Lower lobe of right lung (tissue), 2 donors: Measurements from ENCODE around the gene TOR2A. TPM values are rescaled to one million over a fixed set of nuclear protein-coding genes. Genes with fewer than 3 reads are reported as not detected.

ENCODE experiments used
- ATAC-seq, 2 donors: fragments of 200-7000 bp; cut with Tn5 transposase; one replicate each; pipeline ENCODE4 v1.9.1; 2020 to 2022; ENCODE audit warnings: mild to moderate bottlenecking in 2 of 2, moderate library complexity in 2 of 2
- DNase-seq: peaks from one replicate; pipeline ENCODE4 v3.0.0-alpha.2; 2020
- H3K27ac ChIP-seq: fragments of 200-600 bp; one replicate; pipeline ENCODE4 v1.8.0; 2022
- H3K27me3 ChIP-seq: fragments of 200-600 bp; one replicate; pipeline ENCODE4 v1.8.0; 2022; ENCODE audit warnings: low read depth
- H3K36me3 ChIP-seq: fragments of 200-600 bp; one replicate; pipeline ENCODE4 v1.8.0; 2022; ENCODE audit warnings: mild to moderate bottlenecking
- H3K4me1 ChIP-seq: fragments of 200-600 bp; one replicate; pipeline ENCODE4 v1.8.0; 2022
- H3K4me3 ChIP-seq: fragments of 200-600 bp; one replicate; pipeline ENCODE4 v1.8.0; 2022; ENCODE audit warnings: mild to moderate bottlenecking
- H3K9me3 ChIP-seq: fragments of 200-600 bp; one replicate; pipeline ENCODE4 v1.8.0; 2022
- intact Hi-C: fragments of 100-400 bp; cut with DNase I; formaldehyde crosslinking; loops from one replicate; pipeline ENCODE4 v1.11.0; 2022
- total RNA-seq: library from RNA; stranded (reverse); fragmentation: NEBNext Ultra II Directional; extraction: Animal tissue kit (Norgen Biotek cat#: 25700); gene quantifications from one replicate; pipeline ENCODE4 v1.2.1, GENCODE V29; 2021
- TF ChIP-seq, protein P1 (sequence below): fragments of 200-600 bp; IDR thresholded peaks from one replicate; pipeline ENCODE4 v1.8.0; 2022; ENCODE audit warnings: antibody characterized with exemption, mild to moderate bottlenecking
- donor health status: DM: no; HTN: yes; CAD: no; lungs with severe emphysema.

Gene TOR2A
- total RNA-seq, 1 donor from 2014 or later: 16.5 TPM

DNA sequence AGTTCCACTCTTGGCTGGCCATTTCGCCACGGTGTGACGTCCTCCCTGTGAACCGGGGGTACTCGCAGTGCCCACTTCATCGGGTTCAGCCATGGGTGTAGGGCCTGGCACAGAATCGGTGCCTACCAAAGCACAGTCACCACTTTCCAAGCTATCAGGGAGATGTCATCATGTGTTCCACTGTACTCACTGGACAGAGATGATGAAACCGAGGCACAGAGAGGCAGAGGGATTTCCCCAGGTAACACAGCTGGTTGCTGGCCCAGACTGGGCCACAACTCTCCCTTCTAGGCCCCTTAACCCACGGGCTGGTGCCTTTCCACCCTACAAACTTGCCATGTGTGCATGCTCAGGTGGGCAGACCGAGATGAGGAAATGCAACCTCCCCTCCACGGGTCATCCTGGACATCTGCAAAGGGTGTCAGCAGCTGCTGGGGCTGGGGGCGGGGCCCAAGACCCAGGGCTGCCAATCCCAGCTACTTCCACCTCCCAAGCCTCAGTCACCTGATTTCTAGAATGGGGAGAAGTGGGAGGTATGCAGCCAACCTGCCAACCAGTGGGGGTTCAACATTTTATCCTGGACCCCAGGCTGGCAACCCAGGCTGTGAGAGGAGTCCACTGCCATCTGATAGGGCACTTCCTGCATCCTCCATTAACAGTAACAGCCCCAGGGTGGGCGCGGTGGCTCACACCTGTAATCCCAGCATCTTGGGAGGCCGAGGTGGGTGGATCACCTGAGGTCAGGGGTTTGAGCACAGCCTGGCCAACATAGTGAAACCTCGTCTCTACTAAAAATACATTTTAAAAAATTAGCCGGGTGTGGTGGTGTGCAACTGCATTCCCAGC lies 44.3 kb upstream of the TOR2A start:
- ATAC-seq: peak; percentile 30 to 54

DNA sequence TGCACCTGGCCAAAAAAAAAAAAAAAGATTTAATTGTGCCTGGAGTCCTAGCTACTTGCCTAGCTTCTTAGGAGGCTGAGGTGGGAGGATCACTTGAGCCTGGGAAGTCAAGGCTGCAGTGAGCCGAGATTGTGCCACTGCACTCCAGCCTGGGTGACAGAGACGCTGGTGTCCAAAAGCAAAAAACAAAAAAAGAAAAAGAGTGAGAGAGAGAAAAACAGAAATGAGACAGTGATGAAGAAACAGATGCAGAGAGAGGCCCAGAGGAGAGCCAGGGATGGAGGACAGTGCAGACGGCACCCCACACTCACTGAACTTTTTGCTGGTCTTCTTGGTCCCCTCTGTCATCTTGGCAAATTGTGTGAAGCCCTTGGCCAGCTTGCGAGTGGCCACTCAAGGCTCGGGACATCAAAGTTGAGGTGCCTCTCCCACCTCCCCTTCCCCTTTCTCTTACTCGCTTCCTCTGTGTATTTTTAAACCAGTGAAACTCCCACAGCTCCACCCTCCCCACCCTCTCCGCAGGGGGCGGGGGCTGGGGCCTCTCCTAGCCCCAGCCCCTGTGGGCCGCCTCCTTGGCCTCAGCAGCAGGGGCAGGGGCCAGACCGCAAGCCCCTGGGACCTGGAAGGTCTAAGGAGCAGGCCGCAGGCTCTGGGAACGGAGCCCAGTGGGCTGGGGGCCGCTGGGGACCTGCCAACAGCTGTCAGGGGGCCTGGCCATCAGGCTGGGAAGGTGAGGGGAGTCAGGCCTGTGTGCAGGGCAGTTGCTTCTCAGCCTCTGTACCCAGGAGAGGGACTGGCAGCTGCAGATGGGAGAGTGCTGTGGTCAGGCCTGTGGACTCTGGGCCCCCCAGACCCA lies 43.4 kb upstream of the TOR2A start, which contains the start of gene SH2D3C:
Gene SH2D3C (minus strand): TSS at position 387 of the 856 bp plus-strand sequence. CDS start 39 bp downstream, at position 348.
- H3K27me3 ChIP-seq: no peaks in the 10 kb centered on the region
- TF ChIP-seq, protein P1, sequence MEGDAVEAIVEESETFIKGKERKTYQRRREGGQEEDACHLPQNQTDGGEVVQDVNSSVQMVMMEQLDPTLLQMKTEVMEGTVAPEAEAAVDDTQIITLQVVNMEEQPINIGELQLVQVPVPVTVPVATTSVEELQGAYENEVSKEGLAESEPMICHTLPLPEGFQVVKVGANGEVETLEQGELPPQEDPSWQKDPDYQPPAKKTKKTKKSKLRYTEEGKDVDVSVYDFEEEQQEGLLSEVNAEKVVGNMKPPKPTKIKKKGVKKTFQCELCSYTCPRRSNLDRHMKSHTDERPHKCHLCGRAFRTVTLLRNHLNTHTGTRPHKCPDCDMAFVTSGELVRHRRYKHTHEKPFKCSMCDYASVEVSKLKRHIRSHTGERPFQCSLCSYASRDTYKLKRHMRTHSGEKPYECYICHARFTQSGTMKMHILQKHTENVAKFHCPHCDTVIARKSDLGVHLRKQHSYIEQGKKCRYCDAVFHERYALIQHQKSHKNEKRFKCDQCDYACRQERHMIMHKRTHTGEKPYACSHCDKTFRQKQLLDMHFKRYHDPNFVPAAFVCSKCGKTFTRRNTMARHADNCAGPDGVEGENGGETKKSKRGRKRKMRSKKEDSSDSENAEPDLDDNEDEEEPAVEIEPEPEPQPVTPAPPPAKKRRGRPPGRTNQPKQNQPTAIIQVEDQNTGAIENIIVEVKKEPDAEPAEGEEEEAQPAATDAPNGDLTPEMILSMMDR: no peak
- intact Hi-C loops: no loop called here
- H3K9me3 ChIP-seq: no peaks in the 10 kb centered on the region
- H3K27ac ChIP-seq: peak within 1 kb of the TSS; percentile 89
- peaks cover 49% of the 10 kb centered on the region for H3K4me1 ChIP-seq
- ATAC-seq (peak; percentile 33 to 55), DNase-seq (peak; percentile 63)
- peaks cover 3% of the 10 kb centered on the region for H3K36me3 ChIP-seq
- H3K4me3 ChIP-seq: peak within 1 kb of the TSS; percentile 53

More for the DNA sequence above, 44.3 kb upstream of the TOR2A start:
- Histone ChIP-seq H3K9me3 (no peaks in the 10 kb centered on the region), H3K36me3 (no peaks in the 10 kb centered on the region), H3K4me3 (peak overlapping the region; percentile 53), H3K27ac (peak overlapping the region; percentile 89), H3K4me1 (peaks cover 58% of the 10 kb centered on the region), H3K27me3 (no peaks in the 10 kb centered on the region)
- DNase-seq: no peak
- TF ChIP-seq, protein P1: no peak
- intact Hi-C loops: no loop called here

- no peaks in the 10 kb centered on the region for H3K9me3 ChIP-seq
- H3K27ac ChIP-seq: peak overlapping the region; percentile 89
- intact Hi-C loops: no loop called here
- H3K4me3 ChIP-seq: peak overlapping the region; percentile 53
- no peak for ATAC-seq
- no peaks in the 10 kb centered on the region for H3K27me3 ChIP-seq
- TF ChIP-seq, protein P1: no peak
- H3K36me3 ChIP-seq: peaks cover 3% of the 10 kb centered on the region
- DNase-seq: no peak
- H3K4me1 ChIP-seq: peaks cover 39% of the 10 kb centered on the region
These were observed 42.4 kb upstream of the TOR2A start for GRCh38 chr9:127777368-127777980.

DNA sequence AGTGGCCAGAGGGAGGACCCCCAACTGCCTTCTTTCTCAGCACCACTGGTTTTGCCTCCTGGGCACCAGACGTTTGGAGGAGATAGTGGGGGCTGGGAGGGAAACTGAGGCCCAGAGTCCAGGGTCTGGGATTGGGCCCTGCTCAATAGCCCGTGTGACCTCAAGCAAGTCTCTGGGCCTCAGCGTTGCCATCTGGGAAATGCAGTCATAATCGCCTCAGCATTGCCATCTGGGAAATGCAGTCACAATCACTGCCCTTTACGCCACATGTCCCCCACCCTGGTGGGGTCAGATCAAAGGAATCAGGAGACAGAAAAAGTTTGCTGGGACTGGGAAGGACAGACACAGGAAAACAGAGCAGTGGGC lies 41.8 kb upstream of the TOR2A start:
- peaks cover 3% of the 10 kb centered on the region for H3K36me3 ChIP-seq
- peak overlapping the region; percentile 43 for H3K27ac ChIP-seq
- TF ChIP-seq, protein P1: no peak
- ATAC-seq (no peak), DNase-seq (no peak)
- intact Hi-C loops: no loop called here
- no peaks in the 10 kb centered on the region for H3K27me3 ChIP-seq
- peaks cover 34% of the 10 kb centered on the region for H3K4me1 ChIP-seq
- peak overlapping the region; percentile 53 for H3K4me3 ChIP-seq
- no peaks in the 10 kb centered on the region for H3K9me3 ChIP-seq

GRCh38 chr9:127776195-127776923 lies 41.3 kb upstream of the TOR2A start:
- H3K27me3 ChIP-seq: no peaks in the 10 kb centered on the region
- DNase-seq (peak; percentile 78), ATAC-seq (peak in 1 of 2 donors; percentile 38)
- TF ChIP-seq, protein P1: no peak
- peaks cover 3% of the 10 kb centered on the region for H3K36me3 ChIP-seq
- peaks cover 33% of the 10 kb centered on the region for H3K4me1 ChIP-seq
- no peaks in the 10 kb centered on the region for H3K9me3 ChIP-seq
- peak overlapping the region; percentile 43 for H3K27ac ChIP-seq
- H3K4me3 ChIP-seq: peak overlapping the region; percentile 53
- intact Hi-C loops: no loop called here
